Activated CD4-positive, alpha-beta T cell treated with anti-CD3 and anti-CD28 coated beads, Interleukin-2, amount 50 U/mL, for 4 hours (primary cell): ENCODE results near the gene CEBPZ.
A peak's percentile ranks its signal among the peaks of the same experiment; 100 is the strongest.

Experiments used
- DNase-seq, 2 experiments: peaks; one replicate each; pipeline ENCODE4 v3.0.0-alpha.2; 2020

The CEBPZ gene

DNA sequence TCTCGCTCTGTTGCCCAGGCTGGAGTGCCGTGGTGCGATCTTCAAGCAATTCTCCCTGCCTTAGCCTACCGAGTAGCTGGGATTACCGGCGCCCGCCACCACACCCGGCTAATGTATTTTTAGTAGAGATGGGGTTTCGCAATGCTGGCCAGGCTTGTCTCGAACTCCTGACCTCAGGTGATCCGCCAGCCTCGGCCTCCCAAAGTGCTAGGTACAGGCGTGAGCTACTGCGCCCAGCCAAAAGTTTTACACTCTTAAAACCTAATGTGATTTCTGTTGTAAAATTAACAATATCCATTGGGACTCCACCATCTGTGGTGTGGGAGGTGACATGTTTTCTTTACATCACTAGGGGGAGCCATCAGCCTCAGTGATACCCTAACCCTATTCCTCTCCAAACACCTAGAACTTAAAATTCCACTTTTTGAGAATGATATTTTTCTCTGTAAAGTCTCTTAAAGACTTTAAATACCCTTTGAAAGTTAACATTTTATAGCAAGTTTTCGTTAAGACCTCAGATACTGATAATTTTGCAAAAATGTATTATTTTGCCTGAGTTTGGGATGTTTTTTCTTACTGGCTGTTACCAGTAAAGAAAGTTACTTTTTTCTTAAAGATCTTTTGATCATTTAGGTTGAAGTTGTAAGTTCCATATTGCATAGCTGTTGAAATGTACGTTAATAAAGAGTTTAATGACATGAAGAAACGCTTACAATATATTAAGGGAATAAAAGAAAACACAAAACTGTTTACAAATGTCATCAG, 63.0 kb downstream of the CEBPZ start:
- DNase-seq = no peak

- DNase-seq = no peak
Measured at GRCh38 chr2:37167636-37168180, 63.7 kb downstream of the CEBPZ start.

GRCh38 chr2:37164757-37165156, 66.6 kb downstream of the CEBPZ start:
- DNase-seq = no peak

DNA sequence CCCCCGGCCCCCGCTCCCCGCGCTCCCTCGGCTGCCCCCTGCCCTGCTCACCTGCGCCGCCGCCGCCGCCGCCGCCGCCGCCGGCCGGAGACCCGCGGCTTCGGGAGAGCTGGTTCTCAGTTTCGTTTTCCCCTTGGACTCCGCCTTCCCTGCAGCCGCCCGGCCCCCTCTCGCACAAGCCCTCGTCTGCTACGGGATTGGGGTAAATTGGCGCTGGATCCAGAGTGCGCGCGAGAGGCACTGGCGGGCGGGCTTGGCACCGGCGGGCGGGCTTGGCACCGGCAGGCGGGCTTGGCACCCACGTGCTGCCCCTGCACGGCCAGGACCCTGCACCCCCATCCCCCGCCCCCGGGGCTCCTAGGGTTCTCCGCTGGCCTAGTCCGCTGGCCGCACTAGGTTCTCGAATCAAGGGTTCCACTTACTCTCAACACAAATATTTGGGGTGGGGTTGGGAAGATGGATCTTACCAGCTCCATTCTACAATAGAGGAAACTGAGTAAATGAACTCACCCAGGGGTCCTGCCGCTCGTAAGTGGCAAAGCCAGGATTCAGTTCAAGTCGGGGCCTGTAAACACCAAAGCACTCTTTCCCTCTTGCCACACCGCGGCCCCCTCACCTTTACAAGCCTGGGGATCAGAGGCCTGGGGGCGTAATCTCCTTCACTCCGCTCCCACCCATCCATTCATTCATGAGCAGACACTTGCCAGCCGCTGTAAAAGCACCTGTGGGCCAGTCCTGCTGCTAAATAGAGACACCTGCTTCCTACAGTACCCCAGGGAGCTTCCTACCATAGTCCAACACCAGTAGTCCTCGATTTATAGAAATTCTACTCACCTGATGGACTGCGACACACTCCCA, 74.3 kb downstream of the CEBPZ start, which contains the start of gene EIF2AK2:
Gene EIF2AK2, minus strand, starts transcription at position 124 of the 858 bp plus-strand sequence. CDS start 9,174 bp downstream, outside the sequence.
- DNase-seq = peak; percentile 78 to 79

DNA sequence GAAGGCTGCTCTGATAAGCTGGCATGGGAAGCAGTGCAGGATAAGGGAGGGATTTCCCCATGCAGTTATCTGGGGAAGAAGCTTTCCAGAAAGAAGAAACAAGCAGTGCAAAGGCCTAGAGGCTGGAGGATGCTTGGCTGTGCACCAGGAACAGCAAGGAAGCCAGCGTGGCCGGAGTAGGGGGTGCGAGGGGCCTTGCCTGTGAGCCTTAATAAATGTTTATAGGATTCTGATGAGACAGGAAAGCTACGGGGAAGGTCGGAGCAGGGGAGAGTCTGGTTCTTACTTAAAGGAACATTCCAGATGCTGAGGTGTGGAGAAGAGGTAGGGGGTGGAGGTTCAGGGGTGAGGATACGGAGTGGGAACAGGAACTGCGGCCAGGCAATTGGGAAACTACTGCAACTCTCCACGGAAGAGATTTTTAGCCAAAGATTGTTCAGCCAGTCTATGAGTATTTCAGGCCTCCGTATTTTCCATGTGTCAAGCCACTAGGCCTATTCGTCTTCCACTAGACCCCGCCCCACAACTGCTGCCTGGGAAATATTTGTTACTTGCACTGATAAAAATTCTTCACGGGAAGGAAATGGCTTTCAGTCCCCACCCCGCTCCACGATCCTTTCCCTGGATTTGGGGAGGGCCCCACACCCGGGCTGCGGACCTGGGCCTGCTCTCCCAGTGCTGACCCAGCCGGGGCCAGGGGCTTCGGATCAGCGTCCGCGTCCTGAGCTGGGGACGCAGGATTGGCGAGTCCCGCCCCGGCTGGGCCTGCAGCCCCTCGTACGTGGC, 75.1 kb downstream of the CEBPZ start:
- peak; percentile 30 to 38 for DNase-seq

GRCh38 chr2:37154785-37155184, 76.6 kb downstream of the CEBPZ start:
- no peak for DNase-seq

DNA sequence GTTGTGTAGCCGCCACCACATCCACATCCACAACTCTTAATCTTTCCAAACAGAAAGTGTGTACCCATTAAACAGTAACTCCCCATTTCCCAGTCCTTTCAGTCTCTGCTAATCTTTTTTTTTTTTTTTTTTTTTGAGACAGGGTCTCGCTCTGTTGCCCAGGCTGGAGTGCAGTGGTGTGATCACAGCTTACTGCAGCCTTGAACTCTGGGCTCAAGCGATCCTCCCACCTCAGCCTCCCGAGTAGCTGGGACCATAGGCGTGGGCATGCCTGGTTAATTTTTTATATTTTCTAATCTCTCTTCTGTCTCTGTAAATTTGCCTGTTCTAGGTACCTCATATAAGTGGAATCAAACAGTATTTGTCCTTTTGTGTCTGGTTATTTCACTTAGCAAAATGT, 78.2 kb downstream of the CEBPZ start:
- no peak for DNase-seq
